Skeletal muscle tissue (tissue), 4 donors: Measurements from ENCODE around the gene PDE8B. TPM values are rescaled to one million over a fixed set of nuclear protein-coding genes. Genes with fewer than 3 reads are reported as not detected.

Experiments used
- H3K27ac ChIP-seq: one replicate; pipeline ENCODE4 v1.7.0; 2013; ENCODE audit warnings: mild to moderate bottlenecking, low read depth, low read length, inconsistent platforms
- H3K27me3 ChIP-seq, 3 donors: one replicate each; pipeline ENCODE4 v1.7.0; 2013; ENCODE audit warnings: low read length in 3 of 3; ENCODE audit not compliant: control insufficient read depth in 3 of 3, insufficient read depth in 3 of 3
- H3K36me3 ChIP-seq, 3 donors: one replicate each; pipeline ENCODE4 v1.7.0; 2013; ENCODE audit warnings: low read length in 3 of 3; ENCODE audit not compliant: control insufficient read depth in 3 of 3, insufficient read depth in 3 of 3
- H3K4me1 ChIP-seq, 3 donors: one replicate each; pipeline ENCODE4 v1.7.0; 2013; ENCODE audit warnings: low read length in 3 of 3, mild to moderate bottlenecking in 3 of 3; ENCODE audit not compliant: control insufficient read depth in 3 of 3, insufficient read depth in 3 of 3
- H3K4me3 ChIP-seq, 3 donors: one replicate each; pipeline ENCODE4 v1.7.0; 2013; ENCODE audit warnings: low read length in 3 of 3
- H3K9ac ChIP-seq, 3 donors: one replicate each; pipeline ENCODE4 v1.7.0; 2013; ENCODE audit warnings: low read length in 3 of 3, mild to moderate bottlenecking in 3 of 3, moderate library complexity in 2 of 3, low read depth in 1 of 3
- H3K9me3 ChIP-seq, 3 donors: one replicate each; pipeline ENCODE4 v1.7.0; 2013; ENCODE audit warnings: low read length in 3 of 3; ENCODE audit not compliant: control insufficient read depth in 3 of 3
- total RNA-seq: library from RNA; depleted of rRNA; stranded (reverse); fragments of >200 nt; gene quantifications from one replicate; pipeline ENCODE4 v1.2.3, GENCODE V29; 2014
- donor health status: Osteomylitis.

The PDE8B gene
- total RNA-seq, 1 donor from 2014 or later: 1.0 TPM

- Histone ChIP-seq H3K4me3 (no peak overlapping the region), H3K27me3 (no peaks in the 10 kb centered on the region), H3K9me3 (no peaks in the 10 kb centered on the region), H3K36me3 (no peaks in the 10 kb centered on the region), H3K9ac (no peak overlapping the region), H3K4me1 (no peaks in the 10 kb centered on the region), H3K27ac (no peak overlapping the region)
These were observed 19.4 kb downstream of the PDE8B start for GRCh38 chr5:77229887-77230286.

- Histone ChIP-seq H3K9me3 (no peaks in the 10 kb centered on the region), H3K27ac (no peak overlapping the region), H3K9ac (no peak overlapping the region), H3K4me1 (no peaks in the 10 kb centered on the region), H3K27me3 (no peaks in the 10 kb centered on the region), H3K4me3 (no peak overlapping the region), H3K36me3 (no peaks in the 10 kb centered on the region)
These were observed 20.4 kb downstream of the PDE8B start for GRCh38 chr5:77230727-77231470.

- Histone ChIP-seq H3K9me3 (no peaks in the 10 kb centered on the region), H3K9ac (no peak overlapping the region), H3K36me3 (no peaks in the 10 kb centered on the region), H3K27ac (no peak overlapping the region), H3K27me3 (no peaks in the 10 kb centered on the region), H3K4me3 (no peak overlapping the region), H3K4me1 (no peaks in the 10 kb centered on the region)
These were observed 21.1 kb downstream of the PDE8B start for GRCh38 chr5:77231471-77232138.

- no peak overlapping the region for H3K27ac ChIP-seq
- H3K9ac ChIP-seq: no peak overlapping the region
- no peaks in the 10 kb centered on the region for H3K36me3 ChIP-seq
- H3K4me1 ChIP-seq: no peaks in the 10 kb centered on the region
- no peaks in the 10 kb centered on the region for H3K9me3 ChIP-seq
- no peak overlapping the region for H3K4me3 ChIP-seq
- no peaks in the 10 kb centered on the region for H3K27me3 ChIP-seq
These were observed 22.3 kb downstream of the PDE8B start for GRCh38 chr5:77232574-77233358.

GRCh38 chr5:77235846-77236721 lies 25.6 kb downstream of the PDE8B start:
- Histone ChIP-seq H3K4me3 (no peak overlapping the region), H3K36me3 (no peaks in the 10 kb centered on the region)

GRCh38 chr5:77239126-77239741 lies 28.8 kb downstream of the PDE8B start:
- no peak overlapping the region for H3K4me3 ChIP-seq

More at GRCh38 chr5:77235846-77236721, 25.6 kb downstream of the PDE8B start:
- Histone ChIP-seq H3K27ac (no peak overlapping the region), H3K4me1 (no peaks in the 10 kb centered on the region), H3K27me3 (no peaks in the 10 kb centered on the region), H3K9ac (no peak overlapping the region), H3K9me3 (no peaks in the 10 kb centered on the region)

GRCh38 chr5:77241444-77241843 lies 31.0 kb downstream of the PDE8B start:
- Histone ChIP-seq H3K4me3 (no peak overlapping the region), H3K9me3 (no peaks in the 10 kb centered on the region), H3K9ac (no peak overlapping the region), H3K36me3 (no peaks in the 10 kb centered on the region), H3K4me1 (no peaks in the 10 kb centered on the region), H3K27ac (no peak overlapping the region), H3K27me3 (no peaks in the 10 kb centered on the region)

More at GRCh38 chr5:77239126-77239741, 28.8 kb downstream of the PDE8B start:
- Histone ChIP-seq H3K9ac (no peak overlapping the region), H3K36me3 (no peaks in the 10 kb centered on the region), H3K4me1 (no peaks in the 10 kb centered on the region), H3K9me3 (no peaks in the 10 kb centered on the region), H3K27ac (no peak overlapping the region), H3K27me3 (no peaks in the 10 kb centered on the region)

GRCh38 chr5:77249475-77249874 lies 39.0 kb downstream of the PDE8B start:
- Histone ChIP-seq H3K27ac (no peak overlapping the region), H3K9ac (no peak overlapping the region), H3K4me3 (no peak overlapping the region), H3K4me1 (no peaks in the 10 kb centered on the region), H3K27me3 (no peaks in the 10 kb centered on the region), H3K36me3 (no peaks in the 10 kb centered on the region), H3K9me3 (no peaks in the 10 kb centered on the region)

GRCh38 chr5:77250021-77250420 lies 39.5 kb downstream of the PDE8B start:
- Histone ChIP-seq H3K27me3 (no peaks in the 10 kb centered on the region), H3K9ac (no peak overlapping the region), H3K36me3 (no peaks in the 10 kb centered on the region), H3K27ac (no peak overlapping the region), H3K9me3 (no peaks in the 10 kb centered on the region), H3K4me3 (no peak overlapping the region), H3K4me1 (no peaks in the 10 kb centered on the region)
